ENCODE measurements around the gene DIPK1C.

The DIPK1C gene

GRCh38 chr18:74387383-74387782, 69.7 kb downstream of the DIPK1C start:
- DNase-seq (ENCODE audit: low spot score): no peak
